Measurements from ENCODE around the gene KLHL29.

Gene KLHL29

GRCh38 chr2:23366720-23367119 lies 18.3 kb upstream of the KLHL29 start:
- Histone ChIP-seq H3K4me3 (ENCODE audit: low read length, poor library complexity, severe bottlenecking) (no peak overlapping the region), H4K20me1 (ENCODE audit: insufficient read depth, low read length, poor library complexity, severe bottlenecking) (no peaks in the 10 kb centered on the region), H3F3A (ENCODE audit: low read depth) (no peaks in the 10 kb centered on the region), H3K79me2 (ENCODE audit: insufficient read depth, low read length) (no peaks in the 10 kb centered on the region), H3K36me3 (ENCODE audit: insufficient read depth, low read length) (no peaks in the 10 kb centered on the region), H3K4me1 (ENCODE audit: insufficient read depth, low read length, poor library complexity, severe bottlenecking) (no peaks in the 10 kb centered on the region), H3K9ac (ENCODE audit: low read depth, low read length, poor library complexity, severe bottlenecking) (no peak overlapping the region), H2AFZ (ENCODE audit: low read length) (no peak overlapping the region), H3K9me2 (replicated peaks; ENCODE audit: low read depth, low read length) (no peaks in the 10 kb centered on the region), H3K4me2 (ENCODE audit: low read depth, low read length, poor library complexity, severe bottlenecking) (no peak overlapping the region), H3K9me3 (ENCODE audit: insufficient read depth, low read depth, low read length) (no peaks in the 10 kb centered on the region), H3K27me3 (ENCODE audit: insufficient read depth, low read length, poor library complexity, severe bottlenecking) (no peaks in the 10 kb centered on the region)
- TF ChIP-seq CTCF (conservative IDR thresholded peaks at IDR 0.05; ENCODE audit: low read length) (no peak), EZH2phosphoT487 (IDR thresholded peaks at IDR 0.05; ENCODE audit: borderline replicate concordance) (no peak)

GRCh38 chr2:23367760-23368159 lies 17.2 kb upstream of the KLHL29 start:
- Histone ChIP-seq H3K9me2 (replicated peaks; ENCODE audit: low read depth, low read length) (no peaks in the 10 kb centered on the region), H3K4me1 (ENCODE audit: insufficient read depth, low read length, poor library complexity, severe bottlenecking) (no peaks in the 10 kb centered on the region)

GRCh38 chr2:23373666-23374065 lies 11.3 kb upstream of the KLHL29 start:
- no peak overlapping the region for H2AFZ ChIP-seq (ENCODE audit: low read length)
- TF ChIP-seq EZH2phosphoT487 (IDR thresholded peaks at IDR 0.05; ENCODE audit: borderline replicate concordance) (no peak), CTCF (conservative IDR thresholded peaks at IDR 0.05; ENCODE audit: low read length) (no peak)
- no peak overlapping the region for H3K4me3 ChIP-seq (ENCODE audit: low read length, poor library complexity, severe bottlenecking)

More at GRCh38 chr2:23367760-23368159, 17.2 kb upstream of the KLHL29 start:
- Histone ChIP-seq H3K9me3 (ENCODE audit: insufficient read depth, low read depth, low read length) (no peaks in the 10 kb centered on the region), H3K36me3 (ENCODE audit: insufficient read depth, low read length) (no peaks in the 10 kb centered on the region), H3K79me2 (ENCODE audit: insufficient read depth, low read length) (no peaks in the 10 kb centered on the region), H3K9ac (ENCODE audit: low read depth, low read length, poor library complexity, severe bottlenecking) (no peak overlapping the region), H3F3A (ENCODE audit: low read depth) (no peaks in the 10 kb centered on the region), H3K4me2 (ENCODE audit: low read depth, low read length, poor library complexity, severe bottlenecking) (no peak overlapping the region), H3K4me3 (ENCODE audit: low read length, poor library complexity, severe bottlenecking) (no peak overlapping the region), H2AFZ (ENCODE audit: low read length) (no peak overlapping the region), H4K20me1 (ENCODE audit: insufficient read depth, low read length, poor library complexity, severe bottlenecking) (no peaks in the 10 kb centered on the region), H3K27me3 (ENCODE audit: insufficient read depth, low read length, poor library complexity, severe bottlenecking) (no peaks in the 10 kb centered on the region)
- no peak for TF ChIP-seq EZH2phosphoT487 (IDR thresholded peaks at IDR 0.05; ENCODE audit: borderline replicate concordance)
- TF ChIP-seq CTCF (conservative IDR thresholded peaks at IDR 0.05; ENCODE audit: low read length) = no peak

More at GRCh38 chr2:23373666-23374065, 11.3 kb upstream of the KLHL29 start:
- Histone ChIP-seq H3K9me2 (replicated peaks; ENCODE audit: low read depth, low read length) (no peaks in the 10 kb centered on the region), H3K79me2 (ENCODE audit: insufficient read depth, low read length) (no peaks in the 10 kb centered on the region), H3K4me1 (ENCODE audit: insufficient read depth, low read length, poor library complexity, severe bottlenecking) (no peaks in the 10 kb centered on the region), H3F3A (ENCODE audit: low read depth) (no peaks in the 10 kb centered on the region), H3K9me3 (ENCODE audit: insufficient read depth, low read depth, low read length) (no peaks in the 10 kb centered on the region), H3K4me2 (ENCODE audit: low read depth, low read length, poor library complexity, severe bottlenecking) (no peak overlapping the region), H4K20me1 (ENCODE audit: insufficient read depth, low read length, poor library complexity, severe bottlenecking) (no peaks in the 10 kb centered on the region), H3K27me3 (ENCODE audit: insufficient read depth, low read length, poor library complexity, severe bottlenecking) (no peaks in the 10 kb centered on the region), H3K9ac (ENCODE audit: low read depth, low read length, poor library complexity, severe bottlenecking) (no peak overlapping the region), H3K36me3 (ENCODE audit: insufficient read depth, low read length) (no peaks in the 10 kb centered on the region)

Measured in Loucy (cell line).